Stimulated activated CD8-positive, alpha-beta memory T cell treated with anti-CD3 and anti-CD28 coated beads, Interleukin-15, amount 100 ng/mL, for 1 hour (primary cell): Measurements from ENCODE around the gene RNF148.
"Not testable (repeated sequence)": the region's sequence is repeated elsewhere in the genome, so short reads cannot be mapped to it uniquely, and the experiment has no call there.

ENCODE experiments used
- DNase-seq: peaks from one replicate; pipeline ENCODE4 v3.0.0-alpha.2; 2020; ENCODE audit warnings: low read depth

The RNF148 gene

GRCh38 chr7:122691569-122692235, 11.0 kb downstream of the RNF148 start:
- no peak for DNase-seq

- no peak for DNase-seq
Measured at GRCh38 chr7:122689346-122690109, 13.2 kb downstream of the RNF148 start.

DNA sequence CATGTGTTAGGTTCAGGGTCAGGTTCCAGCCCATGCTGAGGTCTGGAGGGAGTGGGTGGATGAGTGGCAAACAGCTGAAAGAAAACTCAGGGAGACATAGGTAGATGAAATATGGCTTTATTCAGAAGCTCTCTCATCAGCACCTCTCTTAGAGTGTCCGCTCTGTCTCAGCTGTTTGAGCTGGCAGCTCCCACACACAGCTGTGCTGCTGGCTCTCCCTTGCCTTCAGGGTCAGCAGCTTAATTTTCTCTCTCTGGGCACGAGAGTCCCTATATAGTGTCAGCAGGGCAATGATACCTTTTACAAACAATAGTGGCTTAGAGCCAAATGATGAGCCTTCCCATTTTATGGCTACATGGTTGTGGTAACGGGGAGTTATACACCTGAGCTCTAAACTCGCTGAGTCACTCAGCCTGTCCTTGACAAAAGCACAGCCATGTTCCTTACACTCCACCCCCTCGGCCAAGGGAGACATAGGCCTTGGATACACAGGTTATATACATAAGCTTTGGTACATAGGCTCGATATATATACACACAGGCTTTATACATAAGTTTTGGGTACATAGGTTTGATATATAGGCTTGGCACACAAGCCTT, 14.2 kb downstream of the RNF148 start:
- DNase-seq = no peak

- no peak for DNase-seq
Measured at GRCh38 chr7:122686360-122686878, 16.3 kb downstream of the RNF148 start.

- no peak for DNase-seq
Measured at GRCh38 chr7:122684504-122684903, 18.2 kb downstream of the RNF148 start.

DNA sequence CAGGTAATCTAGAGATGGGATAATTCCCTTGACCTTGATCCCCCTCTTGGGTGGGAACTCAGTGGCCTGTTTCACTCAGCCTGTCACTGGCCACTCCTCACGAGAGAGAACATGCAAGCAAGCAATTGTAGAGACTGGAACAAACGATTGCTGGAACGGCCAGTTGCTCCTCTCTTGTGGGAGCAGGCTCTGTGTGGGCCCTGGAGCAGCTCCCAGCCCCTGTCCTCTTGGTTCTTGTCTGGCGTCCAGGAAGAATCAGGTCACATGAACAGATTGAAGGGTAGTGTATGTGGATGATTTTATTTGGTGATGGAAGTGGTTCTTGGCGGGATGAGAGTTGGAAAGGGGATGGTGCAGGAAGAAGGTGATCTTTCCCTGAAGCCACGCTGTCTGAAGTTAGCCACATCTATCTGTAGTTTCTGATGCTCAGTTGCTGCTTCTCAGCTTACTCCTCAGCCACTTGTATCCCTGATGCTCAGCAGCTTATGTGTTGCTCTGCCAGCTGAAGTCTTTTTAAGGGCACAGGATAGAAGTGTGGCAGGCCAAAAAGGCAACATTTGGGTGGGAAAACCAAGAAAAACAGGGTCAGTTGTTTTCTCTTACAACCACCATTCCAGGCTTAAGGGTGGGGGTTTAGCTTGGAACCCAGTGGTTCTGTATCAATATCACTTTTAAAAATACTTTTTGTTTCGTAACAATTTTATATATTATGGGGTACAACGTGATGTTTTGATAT, 19.7 kb downstream of the RNF148 start:
- no peak for DNase-seq

GRCh38 chr7:122681186-122681585, 21.5 kb downstream of the RNF148 start:
- DNase-seq = not testable (repeated sequence)

DNA sequence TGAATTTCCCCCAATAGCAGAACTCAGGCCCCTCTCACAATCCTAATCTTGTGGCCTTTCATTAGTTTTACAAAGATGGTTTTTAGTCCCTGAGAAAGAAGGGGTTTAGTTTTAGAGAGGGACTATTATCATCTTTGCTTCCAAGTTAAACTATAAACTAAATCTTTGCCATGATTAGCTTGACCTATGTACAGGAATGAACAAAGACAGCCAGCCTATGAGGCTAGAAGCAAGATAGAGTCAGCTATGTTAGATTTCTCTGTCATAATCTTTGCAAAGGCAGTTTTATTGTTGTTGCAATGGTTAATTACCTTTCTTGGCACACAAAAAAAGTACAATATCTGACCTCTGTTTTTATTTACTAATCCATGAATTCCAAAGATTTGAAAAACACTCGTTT, 22.9 kb downstream of the RNF148 start:
- no peak for DNase-seq

- not testable (repeated sequence) for DNase-seq
Measured at GRCh38 chr7:122679269-122679709, 23.4 kb downstream of the RNF148 start.

DNA sequence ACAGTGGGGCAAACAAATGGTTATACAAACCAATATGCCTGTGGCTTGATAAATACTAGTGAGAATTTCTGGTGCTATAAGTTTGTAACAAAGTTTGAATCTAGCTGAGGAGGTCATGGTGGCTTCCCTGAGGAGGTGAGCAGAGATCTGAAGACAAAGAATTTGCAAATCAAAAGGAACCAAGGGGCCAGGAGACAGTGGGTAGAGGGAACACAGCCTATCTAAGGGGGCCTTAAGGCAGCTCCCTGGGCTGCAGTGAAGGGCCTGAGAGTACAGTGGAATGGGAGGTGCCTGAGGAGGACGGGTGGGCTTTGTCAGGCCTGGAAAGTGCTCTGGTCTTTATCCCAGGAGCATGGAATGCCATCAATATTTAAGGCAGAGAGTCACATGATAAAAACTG, 25.6 kb downstream of the RNF148 start:
- no peak for DNase-seq

- DNase-seq = no peak
Measured at GRCh38 chr7:122676466-122676865, 26.3 kb downstream of the RNF148 start.

- DNase-seq = no peak
Measured at GRCh38 chr7:122675621-122676020, 27.1 kb downstream of the RNF148 start.

DNA sequence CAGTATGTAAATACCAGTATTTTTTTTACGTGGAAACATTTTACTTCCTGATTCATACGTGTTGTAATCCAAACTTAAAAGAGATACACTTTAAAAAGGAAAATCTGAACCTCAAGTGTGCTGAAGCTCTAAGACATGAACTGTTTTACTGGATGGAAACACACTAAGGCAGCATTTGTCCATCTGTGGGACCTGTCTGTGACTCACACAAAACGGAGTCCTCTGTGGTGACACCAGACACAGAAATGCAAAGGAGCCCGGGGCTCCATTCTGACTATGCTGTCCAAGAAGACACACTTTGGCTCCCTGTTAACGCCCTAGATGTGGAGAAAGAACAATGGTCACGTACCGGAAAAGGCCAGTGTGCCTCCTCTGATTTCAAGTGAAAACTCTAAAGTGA, 27.7 kb downstream of the RNF148 start:
- no peak for DNase-seq

DNA sequence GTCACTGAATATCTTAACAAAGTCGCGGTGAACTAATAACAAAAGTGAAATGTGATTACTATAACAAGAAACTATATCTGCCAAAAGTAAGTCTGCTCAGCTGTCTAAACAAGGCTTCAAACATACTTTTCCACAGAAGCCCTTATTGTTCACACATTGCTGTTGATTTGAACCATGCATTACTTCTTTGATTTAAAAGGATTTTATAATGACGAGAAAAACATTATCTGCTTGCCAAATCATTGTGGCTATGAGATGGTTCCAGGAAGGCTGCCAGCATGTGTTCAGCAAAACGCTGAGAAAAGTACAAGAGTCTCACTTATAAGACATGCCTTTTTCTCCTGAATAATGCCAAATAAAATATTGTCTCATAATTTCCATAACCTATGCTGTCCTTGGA, 28.2 kb downstream of the RNF148 start:
- DNase-seq = no peak

DNA sequence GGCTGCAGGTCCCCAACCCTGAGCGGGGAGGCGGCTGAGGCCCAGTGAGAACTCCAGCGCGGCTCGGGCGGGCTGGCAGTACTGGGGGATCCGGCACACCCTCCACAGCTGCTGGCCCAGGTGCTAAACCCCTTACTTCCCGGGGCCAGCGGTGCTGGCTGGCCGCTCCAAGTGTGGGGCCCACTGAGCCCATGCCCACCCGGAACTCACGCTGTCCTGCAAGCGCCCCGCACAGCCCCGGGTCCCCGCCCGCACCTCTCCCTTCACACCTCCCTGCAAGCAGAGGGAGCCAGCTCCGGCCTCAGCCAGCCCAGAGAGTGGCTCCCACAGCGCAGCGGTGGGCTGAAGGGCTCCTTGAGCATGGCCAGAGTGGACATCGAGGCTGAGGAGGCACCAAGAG, 28.8 kb downstream of the RNF148 start:
- no peak for DNase-seq

- DNase-seq = no peak
Measured at GRCh38 chr7:122672536-122672935, 30.2 kb downstream of the RNF148 start.

DNA sequence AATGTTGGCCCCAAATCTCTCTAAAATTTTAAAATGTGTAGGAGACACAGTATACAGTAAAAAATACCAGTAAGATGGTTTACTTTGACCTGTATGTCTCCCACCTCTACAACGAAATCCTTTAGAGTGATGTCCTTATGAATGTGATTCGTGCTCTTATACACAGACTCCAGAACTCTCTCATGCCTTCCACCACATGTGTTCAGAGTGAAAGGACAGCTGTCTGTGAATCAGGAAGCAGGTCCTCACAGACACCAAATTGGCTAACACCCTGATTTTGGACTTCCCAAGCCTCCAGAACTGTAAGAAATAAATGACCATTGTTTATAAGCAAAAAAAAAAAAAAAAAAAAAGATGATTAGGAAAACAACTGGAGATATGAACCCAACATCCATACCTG, 39.0 kb downstream of the RNF148 start:
- DNase-seq = no peak

DNA sequence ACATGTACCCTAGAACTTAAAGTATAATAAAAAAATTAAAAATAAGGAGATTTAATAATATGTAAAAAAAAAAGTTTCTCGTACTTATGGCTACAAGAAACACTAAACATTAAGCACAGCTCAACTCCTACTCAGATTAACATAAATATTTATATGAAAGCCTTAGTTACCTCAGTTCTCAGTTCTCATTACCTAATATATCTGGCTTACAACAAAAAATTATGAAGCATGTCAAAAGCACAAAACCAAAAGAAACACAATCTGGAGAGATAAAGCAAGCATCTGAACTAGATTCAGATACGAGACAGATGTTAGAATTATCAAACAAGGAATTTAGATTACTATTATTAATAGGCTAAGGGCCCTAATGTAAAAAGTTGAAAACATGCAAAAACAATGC, 43.9 kb downstream of the RNF148 start:
- no peak for DNase-seq

- no peak for DNase-seq
Measured at GRCh38 chr7:122653685-122654084, 49.0 kb downstream of the RNF148 start.

DNA sequence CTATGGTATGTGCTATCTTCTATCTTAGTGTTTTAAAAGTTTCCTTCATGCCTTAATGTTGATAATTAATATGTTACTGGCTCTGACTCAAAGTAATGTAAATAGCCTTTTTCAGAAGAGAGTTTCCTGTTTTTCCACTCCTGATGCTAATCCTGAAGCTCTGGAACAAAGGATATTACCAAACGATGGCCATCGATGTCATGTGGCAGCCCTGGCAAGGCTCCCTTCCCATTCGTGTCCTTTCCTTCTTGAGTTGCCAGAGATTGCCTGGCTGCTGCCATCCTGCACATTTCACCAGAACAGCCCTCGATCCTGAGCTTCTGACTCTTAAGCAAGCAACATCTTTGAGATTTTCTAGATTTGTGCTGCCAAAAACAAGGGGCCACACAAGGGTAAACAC, 49.8 kb downstream of the RNF148 start:
- DNase-seq = no peak
